GM18499 (cell line): Measurements from ENCODE around the gene MCIDAS.

Experiments
- ATAC-seq: cut with Tn5 transposase; IDR thresholded peaks from one replicate; pipeline ENCODE4 v1.9.1; 2021; ENCODE audit warnings: moderate number of reproducible peaks; ENCODE audit not compliant: insufficient read depth, unreplicated experiment

The MCIDAS gene

DNA sequence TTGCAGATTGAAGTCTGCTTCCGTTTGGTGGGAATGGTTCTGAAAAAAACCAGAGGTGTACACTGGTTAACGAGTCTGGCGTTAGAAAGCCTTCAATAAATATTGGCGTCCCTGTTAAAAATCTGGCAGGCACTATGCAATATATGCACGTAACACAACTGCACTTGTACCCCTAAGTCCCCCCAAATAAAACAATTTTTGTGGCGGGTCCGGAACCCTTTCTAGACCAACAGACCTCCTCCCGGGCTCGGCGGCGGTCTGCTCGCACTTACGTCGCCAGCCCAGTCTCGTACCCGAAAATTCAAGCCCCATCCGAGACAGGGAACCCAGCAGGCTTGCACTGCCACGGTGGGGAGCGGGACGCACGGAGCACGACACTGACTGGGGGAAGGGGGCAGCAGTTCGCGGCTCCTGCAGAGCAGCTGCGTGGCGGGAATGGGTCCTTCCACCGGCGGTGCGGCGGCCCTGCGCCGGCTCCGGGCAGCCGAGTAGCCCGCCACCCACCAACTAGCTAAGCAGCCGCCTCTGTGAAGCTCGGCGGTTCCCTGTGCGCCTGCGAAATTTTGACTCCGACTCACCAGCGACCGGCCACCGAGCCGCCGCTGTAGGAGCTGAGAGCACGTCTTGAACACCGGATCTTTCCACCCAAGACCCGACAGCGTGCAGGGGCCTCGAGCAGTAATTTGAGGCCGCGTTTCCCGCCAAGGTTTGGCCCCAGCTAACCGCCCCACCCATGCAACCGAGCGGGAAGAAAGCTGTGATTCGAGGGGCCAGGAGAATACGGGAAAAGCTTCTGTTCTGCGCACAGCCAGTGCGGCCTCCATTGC, 3.9 kb downstream of the MCIDAS start:
- ATAC-seq, result no peak

- ATAC-seq, result no peak
Measured at GRCh38 chr5:55222092-55222984, 4.8 kb downstream of the MCIDAS start.

GRCh38 chr5:55220433-55221185, 6.5 kb downstream of the MCIDAS start:
- ATAC-seq, result no peak

GRCh38 chr5:55219770-55220169, 7.3 kb downstream of the MCIDAS start:
- no peak for ATAC-seq

DNA sequence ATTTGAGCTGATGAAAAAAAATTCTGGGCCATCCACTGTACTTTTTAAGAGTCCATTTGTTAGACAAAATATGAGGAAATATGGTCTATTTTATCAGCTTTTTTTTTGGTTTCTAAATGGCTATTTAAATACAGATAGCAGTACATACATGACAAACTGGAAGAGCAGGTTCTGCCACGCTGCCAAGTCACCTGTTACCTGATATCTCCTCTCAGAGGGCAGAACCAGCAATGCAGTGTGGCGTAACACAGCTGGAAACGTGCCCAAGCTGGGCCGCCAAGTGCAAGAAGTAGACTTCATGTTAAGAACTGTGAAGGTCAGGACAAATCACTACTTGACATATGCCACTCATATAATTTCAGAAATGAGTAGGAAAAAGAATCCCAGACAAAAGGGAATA, 8.1 kb downstream of the MCIDAS start:
- ATAC-seq, result no peak

GRCh38 chr5:55211184-55211874, 15.8 kb downstream of the MCIDAS start:
- ATAC-seq, result no peak

- ATAC-seq, result no peak
Measured at GRCh38 chr5:55205001-55205400, 22.1 kb downstream of the MCIDAS start.

GRCh38 chr5:55191165-55191564, 36.0 kb downstream of the MCIDAS start:
- ATAC-seq, result no peak

DNA sequence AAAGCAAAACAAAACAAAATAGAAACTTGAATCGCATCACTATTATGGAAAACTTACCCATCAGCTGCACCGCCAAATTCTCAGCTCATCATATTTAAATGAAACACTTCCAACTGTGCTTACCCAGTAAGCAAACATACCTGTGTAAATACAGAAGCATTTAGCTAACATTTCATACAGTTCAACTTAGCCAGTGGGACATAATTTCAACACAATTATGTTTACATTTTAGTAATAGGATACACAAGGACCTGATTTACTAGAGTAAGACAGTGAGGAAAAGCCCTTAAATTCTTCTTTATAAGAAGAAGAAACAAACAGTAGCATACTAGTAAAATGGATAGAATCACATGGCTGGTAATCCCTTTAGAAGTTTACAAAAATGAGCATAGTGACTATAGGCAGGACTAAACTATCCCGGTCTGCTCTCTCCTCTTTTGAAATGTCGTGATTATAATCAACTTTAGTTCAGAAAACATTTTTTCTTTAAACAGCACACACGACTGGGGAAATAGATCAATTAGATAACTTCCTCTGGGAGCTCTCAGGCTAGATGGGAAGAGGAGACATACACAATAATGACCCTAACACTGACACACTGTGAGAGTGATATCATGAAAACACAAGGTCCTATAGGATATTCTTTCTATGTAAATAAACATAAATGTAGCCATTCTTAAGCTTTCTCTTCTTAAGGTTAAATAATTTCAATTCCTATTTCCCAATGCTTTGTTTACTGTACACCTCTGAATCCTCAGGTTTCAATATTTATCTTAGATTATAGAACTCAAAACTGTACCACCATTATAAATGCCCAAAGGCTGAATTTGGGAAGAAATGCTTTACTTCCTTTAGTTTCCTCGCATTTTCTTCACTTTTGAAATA, 38.2 kb downstream of the MCIDAS start:
- ATAC-seq, result no peak

DNA sequence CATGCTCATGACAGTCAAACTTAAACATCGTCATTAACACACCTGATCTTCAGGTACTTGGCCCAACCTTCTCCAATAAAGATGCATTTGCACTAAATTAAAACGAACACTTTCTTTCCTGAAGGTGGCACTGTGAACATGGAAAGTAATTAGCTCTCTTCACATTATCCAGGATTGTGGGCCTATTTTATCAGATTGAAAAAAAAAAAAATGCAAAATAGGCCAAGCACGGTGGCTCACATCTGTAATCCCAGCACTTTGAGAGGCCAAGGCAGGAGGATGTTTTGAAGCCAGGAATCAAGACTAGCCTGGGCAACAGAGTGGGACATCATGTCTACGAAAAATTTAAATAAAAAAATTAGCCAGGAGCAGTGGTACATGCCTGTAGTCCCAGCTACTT, 39.7 kb downstream of the MCIDAS start:
- ATAC-seq, result no peak

DNA sequence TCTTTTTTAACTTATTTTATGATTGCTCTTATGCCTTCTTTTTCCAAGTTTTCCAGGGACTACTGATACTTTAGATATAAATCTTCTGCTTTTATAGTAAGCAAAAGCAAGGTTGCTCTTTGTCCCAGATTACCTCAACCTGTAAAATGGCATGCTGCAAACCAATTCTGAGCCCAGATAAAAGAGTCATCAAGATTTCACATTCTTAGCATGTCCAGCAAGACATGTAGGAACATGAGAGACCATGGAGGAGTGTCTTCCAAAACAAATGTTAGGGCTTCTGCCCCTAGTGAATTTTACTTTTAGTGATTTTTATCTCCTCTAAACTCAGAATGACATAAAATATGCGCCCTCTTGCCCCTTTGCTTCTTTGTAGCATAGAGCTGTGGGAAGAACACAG, 47.1 kb downstream of the MCIDAS start:
- ATAC-seq, result no peak

- no peak for ATAC-seq
Measured at GRCh38 chr5:55177078-55177477, 50.0 kb downstream of the MCIDAS start.

DNA sequence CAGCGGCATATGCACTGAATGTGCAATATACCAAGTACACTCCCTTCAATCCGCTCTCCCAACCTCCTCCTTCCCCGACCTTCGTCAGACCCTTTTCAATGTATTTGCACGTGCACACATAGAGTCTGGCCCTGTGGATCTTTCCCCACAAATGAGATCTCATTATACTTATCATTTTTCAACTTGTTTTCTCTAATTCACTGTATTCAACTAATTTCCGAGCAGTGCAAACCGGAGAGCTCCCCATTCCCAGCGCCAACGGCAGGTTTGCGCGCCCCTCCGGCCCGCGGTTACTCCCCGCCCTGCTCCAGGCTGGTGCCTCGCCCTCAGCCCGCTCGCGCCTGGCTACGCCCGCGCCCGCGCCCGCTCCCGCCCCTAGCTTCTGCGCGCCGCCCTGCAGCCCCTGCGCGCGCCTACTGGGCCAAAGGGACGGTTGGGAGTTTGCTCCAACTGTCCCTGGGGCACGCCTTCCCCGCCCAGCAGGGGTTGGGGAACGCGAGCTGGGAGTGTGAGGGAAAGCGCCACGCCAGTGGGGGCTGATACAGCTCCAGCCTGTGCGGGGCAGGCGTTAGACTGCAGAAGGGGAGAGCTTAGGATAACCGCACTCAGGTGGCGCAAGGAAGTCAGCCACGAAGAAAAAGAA, 50.8 kb downstream of the MCIDAS start:
- no peak for ATAC-seq

- ATAC-seq, result no peak
Measured at GRCh38 chr5:55175781-55176175, 51.3 kb downstream of the MCIDAS start.

DNA sequence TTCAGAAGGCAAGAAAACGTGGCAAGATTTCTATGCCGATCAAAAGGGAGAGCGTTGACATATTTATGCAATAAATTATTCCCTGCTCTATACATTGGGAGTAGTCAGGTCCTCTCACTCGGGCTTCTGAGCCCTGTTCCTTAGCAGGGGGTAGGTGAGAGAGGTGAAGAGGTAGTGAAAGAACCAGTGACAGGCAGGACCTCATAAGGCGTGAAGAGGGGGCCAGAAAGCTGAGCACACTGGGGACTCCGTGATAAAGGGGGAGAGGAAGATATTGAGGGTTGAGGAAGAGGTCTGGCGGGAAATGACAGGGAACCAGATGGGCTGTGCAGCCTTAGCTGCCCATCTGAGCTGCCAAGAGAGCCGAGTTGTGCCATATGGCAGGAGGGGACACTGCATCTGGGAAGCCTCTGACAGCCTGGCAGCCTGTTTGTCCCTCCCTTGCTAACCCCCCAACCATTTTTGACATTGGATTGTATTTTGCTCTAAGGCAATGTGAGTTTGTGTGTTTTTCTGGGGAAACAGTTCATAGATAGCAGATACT, 53.4 kb downstream of the MCIDAS start:
- no peak for ATAC-seq

DNA sequence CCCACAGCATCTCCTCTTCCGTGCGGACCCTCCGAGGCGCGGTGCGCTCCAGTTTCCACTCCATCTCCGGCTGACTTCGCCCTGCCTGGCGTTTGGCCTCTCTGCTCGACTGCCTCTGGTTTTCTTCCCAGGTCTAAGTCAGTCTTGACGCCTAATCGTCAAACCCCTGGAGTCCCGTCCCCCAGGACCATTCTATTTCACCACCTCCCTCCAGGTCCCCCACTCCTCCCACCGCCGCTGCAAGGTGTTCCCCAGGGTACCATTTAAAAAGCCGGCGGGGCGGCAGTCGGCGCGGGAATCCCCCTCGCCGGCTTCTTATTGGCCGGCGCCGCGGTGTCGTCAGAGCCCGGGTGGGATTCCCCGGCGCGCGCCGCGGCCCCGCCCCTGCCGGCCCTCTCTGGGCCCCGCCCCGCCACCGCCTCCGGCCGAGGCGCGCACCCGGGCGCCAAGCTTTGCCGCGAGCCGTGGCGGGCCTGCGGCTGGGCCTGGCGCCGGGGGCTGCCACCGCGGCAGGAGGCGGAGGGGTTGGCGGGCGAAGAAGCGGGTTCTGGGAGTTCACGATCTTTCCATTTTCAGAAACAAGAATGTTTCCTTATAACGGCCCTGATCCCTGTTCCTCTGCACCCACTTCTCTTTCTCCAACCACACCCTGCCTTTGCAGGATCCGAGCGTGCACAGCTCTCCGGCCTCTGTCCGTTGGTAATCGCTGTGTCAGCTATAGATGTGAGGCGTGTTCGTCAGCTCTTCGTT, 54.0 kb downstream of the MCIDAS start, which contains the start of gene CDC20B:
Gene CDC20B (minus strand): TSS at position 241 of the 750 bp plus-strand sequence. CDS start 177 bp downstream, at position 64.
- ATAC-seq, result no peak

DNA sequence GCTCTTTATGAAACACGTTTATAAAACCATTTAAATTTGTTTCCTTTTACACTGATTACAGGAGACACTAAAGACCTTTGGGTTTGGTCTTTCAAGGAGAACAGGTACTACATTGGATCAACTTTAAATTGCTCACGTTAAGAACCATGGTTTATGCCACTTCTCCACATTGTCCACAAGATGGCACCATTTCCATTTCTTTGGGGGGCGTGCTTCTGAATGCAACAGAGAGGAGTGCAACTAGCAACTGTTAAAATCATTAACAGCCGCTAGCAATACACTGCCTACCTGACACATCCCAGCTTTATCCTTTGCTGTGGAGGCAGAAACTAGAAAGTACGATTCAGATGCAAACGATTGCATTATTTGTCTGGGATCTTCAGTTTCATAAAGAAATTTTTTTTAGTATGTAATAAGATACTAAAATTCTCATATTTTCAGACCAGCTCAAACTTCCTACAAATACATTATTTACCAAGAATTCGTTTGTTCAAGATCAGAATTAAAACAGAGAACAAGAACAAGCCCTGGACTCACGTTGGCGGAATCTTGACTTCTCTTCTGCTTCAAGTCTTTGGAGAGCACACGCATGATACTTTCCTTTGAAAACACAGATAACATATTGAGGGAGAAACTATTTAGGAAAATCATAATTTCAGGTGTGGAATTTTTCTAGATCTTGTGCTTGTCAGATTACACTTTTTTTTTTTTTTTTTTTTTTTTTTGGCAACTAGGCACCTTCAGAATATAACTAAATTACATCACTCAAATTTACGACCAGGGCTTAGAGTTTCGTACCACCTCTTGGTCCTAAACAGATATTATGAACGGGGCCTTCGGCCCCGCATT, 54.8 kb downstream of the MCIDAS start:
- peak; percentile 53 for ATAC-seq
